NB4 (cell line): ENCODE data around the gene GGT5.
A peak's percentile ranks its signal among the peaks of the same experiment; 100 is the strongest.

ENCODE experiments used
- MYC ChIP-seq: IDR thresholded peaks from 2 replicates; pipeline ENCODE4 v1.6.1; 2011; ENCODE audit warnings: low read depth, low read length
- POLR2A ChIP-seq: IDR thresholded peaks from 2 replicates; pipeline ENCODE4 v1.6.1; 2011; ENCODE audit warnings: mild to moderate bottlenecking; ENCODE audit not compliant: insufficient read length; ENCODE audit errors: extremely low read depth
- TF ChIP-seq, protein P1 (sequence below): IDR thresholded peaks from one replicate; pipeline ENCODE4 v1.5.1; 2012; ENCODE audit warnings: low read depth, low read length
- TF ChIP-seq, protein P2 (sequence below): IDR thresholded peaks from 2 replicates; pipeline ENCODE4 v1.6.1; 2011; ENCODE audit warnings: low read depth, low read length

DNA sequence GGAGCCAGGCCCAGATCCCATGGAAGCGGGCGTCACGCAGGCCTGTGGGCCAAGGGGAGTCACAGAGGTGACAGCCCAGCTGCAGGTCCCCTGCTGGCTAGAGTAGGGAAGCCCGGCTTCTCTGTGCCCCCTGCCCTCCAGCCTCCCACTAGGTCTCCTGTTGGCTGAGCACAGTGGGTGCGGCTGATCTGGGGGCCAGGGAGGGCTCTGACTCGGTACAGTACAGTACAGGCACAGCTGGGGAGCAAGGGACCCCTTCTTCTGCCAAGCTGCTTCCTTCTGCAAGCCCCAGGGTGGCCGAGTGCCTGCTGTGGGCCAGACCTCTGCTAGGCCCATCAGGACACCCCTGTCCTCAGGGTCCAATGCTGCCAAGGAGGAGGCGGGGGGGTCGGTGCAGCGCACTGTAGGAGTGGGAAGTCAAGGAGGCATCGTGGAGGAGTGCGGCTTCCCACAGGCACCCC is 53.5 kb downstream of the GGT5 start:
- TF ChIP-seq, protein P1, sequence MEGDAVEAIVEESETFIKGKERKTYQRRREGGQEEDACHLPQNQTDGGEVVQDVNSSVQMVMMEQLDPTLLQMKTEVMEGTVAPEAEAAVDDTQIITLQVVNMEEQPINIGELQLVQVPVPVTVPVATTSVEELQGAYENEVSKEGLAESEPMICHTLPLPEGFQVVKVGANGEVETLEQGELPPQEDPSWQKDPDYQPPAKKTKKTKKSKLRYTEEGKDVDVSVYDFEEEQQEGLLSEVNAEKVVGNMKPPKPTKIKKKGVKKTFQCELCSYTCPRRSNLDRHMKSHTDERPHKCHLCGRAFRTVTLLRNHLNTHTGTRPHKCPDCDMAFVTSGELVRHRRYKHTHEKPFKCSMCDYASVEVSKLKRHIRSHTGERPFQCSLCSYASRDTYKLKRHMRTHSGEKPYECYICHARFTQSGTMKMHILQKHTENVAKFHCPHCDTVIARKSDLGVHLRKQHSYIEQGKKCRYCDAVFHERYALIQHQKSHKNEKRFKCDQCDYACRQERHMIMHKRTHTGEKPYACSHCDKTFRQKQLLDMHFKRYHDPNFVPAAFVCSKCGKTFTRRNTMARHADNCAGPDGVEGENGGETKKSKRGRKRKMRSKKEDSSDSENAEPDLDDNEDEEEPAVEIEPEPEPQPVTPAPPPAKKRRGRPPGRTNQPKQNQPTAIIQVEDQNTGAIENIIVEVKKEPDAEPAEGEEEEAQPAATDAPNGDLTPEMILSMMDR, result peak; percentile 8
- no peak for TF ChIP-seq MYC
- no peak for TF ChIP-seq POLR2A
- TF ChIP-seq, protein P2, sequence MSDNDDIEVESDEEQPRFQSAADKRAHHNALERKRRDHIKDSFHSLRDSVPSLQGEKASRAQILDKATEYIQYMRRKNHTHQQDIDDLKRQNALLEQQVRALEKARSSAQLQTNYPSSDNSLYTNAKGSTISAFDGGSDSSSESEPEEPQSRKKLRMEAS, result no peak
